K562 (cell line): ENCODE measurements around the gene SFT2D2. TPM values are rescaled to one million over a fixed set of nuclear protein-coding genes. Genes with fewer than 3 reads are reported as not detected.

ENCODE experiments used
- BHLHE40 ChIP-seq: IDR thresholded peaks from 2 replicates; pipeline ENCODE4 v1.6.1; 2011; ENCODE audit warnings: low read length, improper control_type of control experiment
- CTCF ChIP-seq, 3 experiments: IDR thresholded peaks in 2 of 3; conservative IDR thresholded peaks in 1 of 3; 2 replicates each; pipeline ENCODE4 v1.5.1; 2011 to 2012; ENCODE audit warnings: low read length in 3 of 3, mild to moderate bottlenecking in 3 of 3, control low read depth in 2 of 3, improper control_type of control experiment in 1 of 3, inconsistent platforms in 1 of 3, low read depth in 1 of 3, mixed read lengths in 1 of 3, moderate library complexity in 1 of 3; ENCODE audit not compliant: insufficient read depth in 2 of 3
- HDAC2 ChIP-seq: fragments of 450-650 bp; IDR thresholded peaks from 2 replicates; pipeline ENCODE4 v1.6.1; 2016; ENCODE audit warnings: mild to moderate bottlenecking
- MCM5 ChIP-seq: fragments of 450-650 bp; IDR thresholded peaks from 2 replicates; pipeline ENCODE4 v1.6.1; 2016; ENCODE audit warnings: low read depth
- MLLT1 ChIP-seq, 2 experiments: fragments of 450-650 bp; IDR thresholded peaks; 2 replicates each; pipeline ENCODE4 v1.6.1; 2016
- MYNN ChIP-seq, 2 experiments: sonication (generic); formaldehyde crosslinking in 1 of 2; IDR thresholded peaks; 2 replicates each; pipeline versions ENCODE4 v1.5.0 to v1.6.1; 2016 to 2020; ENCODE audit warnings: antibody characterized with exemption in 1 of 2, missing genetic modification reagents in 1 of 2
- NFRKB ChIP-seq: fragments of 450-650 bp; IDR thresholded peaks from 2 replicates; pipeline ENCODE4 v1.6.1; 2016; ENCODE audit warnings: low read depth
- NR4A1 ChIP-seq, 2 experiments: fragments of 250-450 bp in 1 of 2; fragments of 450-650 bp in 1 of 2; sonication (Bioruptor Pico) in 1 of 2; IDR thresholded peaks; 2 replicates each; pipeline versions ENCODE4 v1.4.0 to v1.6.1; 2016 to 2020; ENCODE audit warnings: mild to moderate bottlenecking in 2 of 2, missing compliant biosample characterization in 1 of 2, missing genetic modification characterization in 1 of 2, moderate library complexity in 1 of 2
- SFPQ ChIP-seq: fragments of 200-400 bp; formaldehyde crosslinking; IDR thresholded peaks from 2 replicates; pipeline ENCODE4 v1.6.1; 2017; ENCODE audit warnings: mild to moderate bottlenecking, low read depth, low read length, moderate library complexity
- TEAD4 ChIP-seq, 2 experiments: sonication (generic) in 1 of 2; formaldehyde crosslinking in 1 of 2; IDR thresholded peaks; 2 replicates each; pipeline versions ENCODE4 v1.6.1 to v1.8.0; 2012 to 2022; ENCODE audit warnings: borderline replicate concordance in 1 of 2, inconsistent platforms in 1 of 2, low read length in 1 of 2, mild to moderate bottlenecking in 1 of 2, missing genetic modification reagents in 1 of 2
- VEZF1 ChIP-seq: fragments of 200-800 bp; sonication (Bioruptor generic); IDR thresholded peaks from 2 replicates; pipeline ENCODE4 v1.6.1; 2017; ENCODE audit warnings: missing genetic modification characterization, missing compliant biosample characterization
- XRCC4 ChIP-seq: IDR thresholded peaks from one replicate; pipeline ENCODE4 v1.6.1; 2011; ENCODE audit not compliant: insufficient read depth, insufficient read length; ENCODE audit errors: extremely low read depth
- ZBTB5 ChIP-seq: fragments of 450-650 bp; IDR thresholded peaks from 2 replicates; pipeline ENCODE4 v1.6.1; 2017; ENCODE audit warnings: antibody characterized with exemption
- ZC3H8 ChIP-seq: fragments of 450-650 bp; IDR thresholded peaks from 2 replicates; pipeline ENCODE4 v1.6.1; 2017
- ZNF175 ChIP-seq: fragments of 200-800 bp; sonication (Bioruptor generic); IDR thresholded peaks from 2 replicates; pipeline ENCODE4 v1.6.1; 2016; ENCODE audit warnings: low read depth, mild to moderate bottlenecking, missing genetic modification characterization, missing compliant biosample characterization
- ZNF584 ChIP-seq: fragments of 200-800 bp; sonication (Bioruptor generic); IDR thresholded peaks from 2 replicates; pipeline ENCODE4 v1.6.1; 2016; ENCODE audit warnings: low read depth, mild to moderate bottlenecking, missing genetic modification characterization, missing compliant biosample characterization
- polyA plus RNA-seq, 8 experiments: library from polyadenylated mRNA; depleted of rRNA in 4 of 8; stranded (reverse) in 5 of 8; unstranded in 3 of 8; fragments of >200 nt; fragmentation: Nextera tagmentation in 2 of 8; fragmentation: Illumina TruSeq in 1 of 8; extraction: Ambion mirVana in 2 of 8; extraction: Trizol in 1 of 8; gene quantifications; 2 replicates each; pipeline versions ENCODE4 v1.2.1 to v1.2.3, GENCODE V29; 2011 to 2014; ENCODE audit warnings: inconsistent platforms in 1 of 8, missing spikeins in 1 of 8
- total RNA-seq, 7 experiments: library from RNA; depleted of rRNA in 6 of 7; stranded (reverse); fragments of >200 nt in 6 of 7; fragmentation: Illumina TruSeq in 2 of 7; extraction: Trizol in 2 of 7; gene quantifications; 2 replicates each; pipeline versions ENCODE4 v1.2.1 to v1.2.3, GENCODE V29; 2011 to 2021; ENCODE audit warnings: low replicate concordance in 1 of 7

Gene SFT2D2
- total and polyA plus RNA-seq, 9 of the 15 experiments (the other 6 are each of a cell fraction or from before 2014, with no cell fraction given) = 3.4 to 50.1 (median 21.6) TPM

GRCh38 chr1:168179438-168180147 lies 46.2 kb upstream of the SFT2D2 start (continued):
- TF ChIP-seq NR4A1 (CRISPR knock-in tag; IDR thresholded peaks at IDR 0.05) = no peak
- TF ChIP-seq NR4A1 (tag; IDR thresholded peaks at IDR 0.05) = no peak
- TF ChIP-seq TEAD4 (IDR thresholded peaks at IDR 0.05; ENCODE audit: low read length) = peak; percentile 6; the same call in 1 of the 2 replicates
- TF ChIP-seq TEAD4 (CRISPR knock-in tag; IDR thresholded peaks at IDR 0.05; ENCODE audit: borderline replicate concordance) = no peak
- TF ChIP-seq VEZF1 (CRISPR knock-in tag) = no peak
- 0 out of 2 replicates have a peak, but pooled peaks have one; percentile 16 for TF ChIP-seq ZNF584 (CRISPR knock-in tag)
- 0 out of 4 replicates have a peak, but pooled peaks of 1 of the 2 experiments have one; percentile 15 for TF ChIP-seq MLLT1 (IDR thresholded peaks at IDR 0.05)
- peak; percentile 17; the same call in 1 of the 2 replicates for TF ChIP-seq NFRKB
- 0 out of 2 replicates have a peak, but pooled peaks have one; percentile 33 for TF ChIP-seq ZNF175 (CRISPR knock-in tag)
- TF ChIP-seq MCM5 = no peak
- no peak for TF ChIP-seq ZC3H8
- peak; percentile 61; the same call in 1 of the 2 replicates for TF ChIP-seq BHLHE40
- no peak for TF ChIP-seq SFPQ
- no peak for TF ChIP-seq XRCC4
- TF ChIP-seq CTCF (IDR thresholded peaks at IDR 0.05 in 2 of 3, conservative IDR thresholded peaks at IDR 0.05 in 1 of 3; ENCODE audit: insufficient read depth in 2 of 3, low read depth in 1 of 3, low read length in 3 of 3) = 0 out of 6 replicates have a peak, but pooled peaks of 1 of the 3 experiments have one; percentile 2
- 0 out of 2 replicates have a peak, but pooled peaks have one; percentile 23 for TF ChIP-seq HDAC2
- no peak for TF ChIP-seq MYNN (IDR thresholded peaks at IDR 0.05)
- no peak for TF ChIP-seq MYNN (CRISPR knock-in tag; IDR thresholded peaks at IDR 0.05)
- TF ChIP-seq ZBTB5 = no peak
